Smooth muscle cell (in vitro differentiated cells): ENCODE data around the gene TAF12. TPM values are rescaled to one million over a fixed set of nuclear protein-coding genes. Genes with fewer than 3 reads are reported as not detected.
A peak's percentile ranks its signal among the peaks of the same experiment; 100 is the strongest.
"Not testable (repeated sequence)": the region's sequence is repeated elsewhere in the genome, so short reads cannot be mapped to it uniquely, and the experiment has no call there.

Source experiments
- DNase-seq: peaks from one replicate; lab custom pipeline; 2025; ENCODE audit not compliant: unreplicated experiment; lab: John Stamatoyannopoulos, UW
- H2AFZ ChIP-seq: fragments of 200-600 bp; sonication (generic); 2 replicates; pipeline ENCODE4 v1.6.0; 2016; ENCODE audit warnings: antibody characterized with exemption, low read depth, mild to moderate bottlenecking
- H3F3A ChIP-seq: fragments of 200-600 bp; sonication (generic); 2 replicates; pipeline ENCODE4 v1.6.0; 2017; ENCODE audit warnings: antibody characterized with exemption, low read depth
- H3K27ac ChIP-seq: fragments of 200-600 bp; sonication (generic); 2 replicates; pipeline ENCODE4 v1.5.1; 2016; ENCODE audit warnings: low read depth, mild to moderate bottlenecking
- H3K27me3 ChIP-seq: fragments of 200-600 bp; sonication (generic); 2 replicates; pipeline ENCODE4 v1.6.1; 2016; ENCODE audit warnings: low read depth, mild to moderate bottlenecking
- H3K36me3 ChIP-seq: fragments of 200-600 bp; sonication (generic); 2 replicates; pipeline ENCODE4 v1.5.1; 2016; ENCODE audit warnings: low read depth
- H3K4me1 ChIP-seq: fragments of 200-600 bp; sonication (generic); 2 replicates; pipeline ENCODE4 v1.5.1; 2016; ENCODE audit warnings: low read depth
- H3K4me2 ChIP-seq: fragments of 200-600 bp; sonication (generic); 2 replicates; pipeline ENCODE4 v1.6.0; 2016; ENCODE audit warnings: mild to moderate bottlenecking
- H3K4me3 ChIP-seq: fragments of 200-600 bp; sonication (generic); 2 replicates; pipeline ENCODE4 v1.5.1; 2016; ENCODE audit warnings: mild to moderate bottlenecking
- H3K79me2 ChIP-seq: fragments of 200-600 bp; sonication (generic); 2 replicates; pipeline ENCODE4 v1.6.0; 2016; ENCODE audit warnings: low read depth, mild to moderate bottlenecking
- H3K9ac ChIP-seq: fragments of 200-600 bp; sonication (generic); 2 replicates; pipeline ENCODE4 v1.6.0; 2016; ENCODE audit warnings: low read depth
- H3K9me3 ChIP-seq: fragments of 200-600 bp; sonication (generic); replicated peaks from 2 replicates; pipeline ENCODE4 v1.5.1; 2016; ENCODE audit warnings: low read depth
- H4K20me1 ChIP-seq: fragments of 200-600 bp; sonication (generic); 2 replicates; pipeline ENCODE4 v1.6.0; 2016; ENCODE audit warnings: low read depth
- CTCF ChIP-seq: fragments of 200-600 bp; sonication (generic); IDR thresholded peaks from 2 replicates; pipeline ENCODE4 v1.5.1; 2017; ENCODE audit warnings: borderline replicate concordance, mild to moderate bottlenecking, antibody characterized with exemption; ENCODE audit not compliant: insufficient read depth, poor library complexity, severe bottlenecking
- WGBS: methylation state at CpG from one replicate; pipeline ENCODE4 v1.1.7; 2016; ENCODE audit warnings: low lambda C conversion rate; 5-methylcytosine and 5-hydroxymethylcytosine counted together
- polyA plus RNA-seq: library from polyadenylated mRNA; unstranded; fragments of >200 nt; fragmentation: Nextera tagmentation; extraction: Ambion mirVana; gene quantifications from 2 replicates; pipeline ENCODE4 v1.2.1, GENCODE V29; 2016
- total RNA-seq: library from RNA; depleted of rRNA; stranded (reverse); fragments of >200 nt; gene quantifications from 2 replicates; pipeline ENCODE4 v1.2.3, GENCODE V29; 2014

The TAF12 gene
- total and polyA plus RNA-seq, 2 experiments from 2014 or later, result 34.8 to 47.1 TPM

DNA sequence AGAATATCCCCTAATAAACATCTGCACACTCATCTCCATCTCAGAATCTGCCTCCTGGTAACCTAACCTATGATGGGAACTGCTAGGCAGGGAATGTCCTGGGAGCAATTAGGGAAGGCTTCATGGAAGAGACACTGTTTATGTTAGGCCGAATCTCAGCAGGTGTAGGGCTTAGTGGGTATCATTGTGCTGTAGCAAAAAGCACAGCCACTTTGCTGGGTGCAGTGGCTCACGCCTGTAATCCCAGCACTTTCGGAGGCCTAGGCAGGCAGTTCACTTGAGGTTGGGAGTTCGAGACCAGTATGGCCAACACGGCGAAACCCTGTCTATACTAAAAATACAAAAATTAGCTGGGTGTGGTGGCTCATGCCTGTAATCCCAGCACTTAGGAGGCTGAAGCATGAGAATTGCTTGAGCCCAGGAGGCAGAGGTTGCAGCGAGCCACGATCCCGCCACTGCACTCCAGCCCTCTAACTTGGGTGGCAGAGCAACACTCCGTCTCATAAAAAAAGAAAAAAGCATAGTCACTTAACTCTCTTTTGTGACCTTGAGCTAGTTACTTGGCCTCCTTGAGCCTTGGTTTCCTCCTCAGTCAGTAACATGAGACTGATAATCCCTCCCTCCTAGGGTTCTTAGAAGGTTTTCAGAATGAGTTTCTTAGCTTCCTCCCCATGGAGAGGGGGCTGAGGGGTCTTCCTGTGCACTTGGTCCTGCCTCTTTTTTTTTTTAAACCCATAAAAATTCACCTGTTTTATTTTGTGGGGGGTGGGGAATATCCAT, 47.3 kb downstream of the TAF12 start:
- Histone ChIP-seq H3K27ac (no peak overlapping the region), H3K36me3 (no peaks in the 10 kb centered on the region), H4K20me1 (no peaks in the 10 kb centered on the region), H3K4me1 (peaks cover 3% of the 10 kb centered on the region), H3K27me3 (no peaks in the 10 kb centered on the region), H3F3A (peaks cover 8% of the 10 kb centered on the region), H3K4me2 (no peak overlapping the region), H3K9me3 (no peaks in the 10 kb centered on the region), H3K9ac (no peak overlapping the region), H3K79me2 (no peaks in the 10 kb centered on the region), H2AFZ (no peak overlapping the region), H3K4me3 (no peak overlapping the region)
- DNase-seq, result no peak
- WGBS, result 96% methylated on average over 10 of the region's 10 CpGs
- TF ChIP-seq CTCF, result no peak

GRCh38 chr1:28594686-28595411, 48.0 kb downstream of the TAF12 start:
- 73% methylated on average over 7 of the region's 7 CpGs for WGBS
- not testable (repeated sequence) for H3F3A ChIP-seq, H3K36me3 ChIP-seq, DNase-seq, H2AFZ ChIP-seq, H3K27me3 ChIP-seq, H4K20me1 ChIP-seq, H3K9me3 ChIP-seq, H3K27ac ChIP-seq, H3K4me1 ChIP-seq, H3K79me2 ChIP-seq, H3K4me3 ChIP-seq, H3K9ac ChIP-seq, H3K4me2 ChIP-seq

DNA sequence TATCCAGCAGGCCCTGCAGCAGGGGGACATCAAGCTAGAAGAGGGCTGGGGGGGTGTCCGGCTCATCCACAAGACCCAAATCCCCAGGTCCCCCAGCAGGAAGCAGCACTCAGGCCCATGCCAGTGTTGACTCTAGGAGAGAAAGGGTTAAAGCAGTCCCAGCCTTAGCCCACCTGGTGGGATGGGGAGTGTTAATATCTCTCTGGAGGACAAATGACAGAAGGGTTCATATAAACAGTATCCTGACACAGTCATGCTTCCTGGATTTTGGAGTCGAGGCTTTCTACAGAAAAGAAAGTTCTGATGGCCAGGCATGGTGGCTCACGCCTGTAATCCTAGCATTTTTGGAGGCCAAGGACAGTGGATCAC, 48.9 kb downstream of the TAF12 start:
- not testable (repeated sequence) for H3K27ac ChIP-seq
- 86% methylated on average over 3 of the region's 3 CpGs for WGBS

DNA sequence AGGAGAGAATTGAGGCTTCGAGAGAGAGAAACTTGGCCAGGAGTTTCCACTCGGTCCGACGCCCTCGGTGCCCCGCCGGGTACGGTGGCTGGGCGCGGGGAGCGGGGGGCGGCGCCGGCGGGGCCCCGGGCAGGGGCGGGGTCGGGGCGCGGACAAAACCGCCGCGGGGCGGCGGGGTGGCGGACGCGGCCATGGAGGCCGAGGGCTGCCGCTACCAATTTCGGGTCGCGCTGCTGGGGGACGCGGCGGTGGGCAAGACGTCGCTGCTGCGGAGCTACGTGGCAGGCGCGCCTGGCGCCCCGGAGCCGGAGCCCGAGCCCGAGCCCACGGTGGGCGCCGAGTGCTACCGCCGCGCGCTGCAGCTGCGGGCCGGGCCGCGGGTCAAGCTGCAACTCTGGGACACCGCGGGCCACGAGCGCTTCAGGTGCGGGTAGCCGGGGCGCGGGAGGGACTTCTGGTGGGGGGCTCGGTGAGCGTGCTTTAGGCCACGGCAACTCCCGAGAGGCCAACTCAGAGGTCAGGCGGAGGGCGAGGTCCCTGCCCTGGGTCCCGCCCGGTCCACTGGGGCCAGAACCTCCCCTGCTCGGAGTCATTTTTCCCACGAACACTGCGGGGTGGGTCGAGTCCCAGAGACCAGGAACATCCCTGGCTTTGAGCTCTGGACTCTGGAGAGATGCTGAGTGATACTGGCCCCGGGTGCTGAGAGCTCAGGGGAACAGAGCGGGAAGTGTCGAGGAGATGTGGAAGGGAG, 50.4 kb downstream of the TAF12 start:
- H3K9me3 ChIP-seq, result no peaks in the 10 kb centered on the region
- no peak for DNase-seq
- peak overlapping the region; percentile 17 for H3K9ac ChIP-seq
- no peaks in the 10 kb centered on the region for H3K27me3 ChIP-seq
- peak overlapping the region; percentile 62 for H3K4me3 ChIP-seq
- H3F3A ChIP-seq, result peaks cover 13% of the 10 kb centered on the region
- H4K20me1 ChIP-seq, result no peaks in the 10 kb centered on the region
- H3K27ac ChIP-seq, result no peak overlapping the region
- peak overlapping the region; percentile 52 for H2AFZ ChIP-seq
- H3K4me2 ChIP-seq, result peak overlapping the region; percentile 82
- H3K4me1 ChIP-seq, result peaks cover 3% of the 10 kb centered on the region
- no peak for TF ChIP-seq CTCF
- no peaks in the 10 kb centered on the region for H3K36me3 ChIP-seq
- WGBS, result 5% methylated on average over 61 of the region's 81 CpGs
- no peaks in the 10 kb centered on the region for H3K79me2 ChIP-seq

More for the DNA sequence above, 48.9 kb downstream of the TAF12 start:
- not testable (repeated sequence) for H3K4me3 ChIP-seq, H3K4me1 ChIP-seq, H3K27me3 ChIP-seq, H3K36me3 ChIP-seq, H3K79me2 ChIP-seq, DNase-seq, H3K4me2 ChIP-seq, H3K9ac ChIP-seq, H2AFZ ChIP-seq, H4K20me1 ChIP-seq, H3K9me3 ChIP-seq
- H3F3A ChIP-seq, result peaks cover 13% of the 10 kb centered on the region
